Fibroblast of pulmonary artery (primary cell): ENCODE results near the gene AURKA.

Experiments used
- DNase-seq: peaks from one replicate; pipeline ENCODE4 v3.0.0-alpha.2; 2010; ENCODE audit warnings: low read depth
- H3K4me3 ChIP-seq: replicated peaks from 2 replicates; pipeline ENCODE4 v1.5.1; 2011; ENCODE audit warnings: low read depth, mild to moderate bottlenecking, control low read depth, low read length, moderate library complexity
- TF ChIP-seq, protein P1 (sequence below): IDR thresholded peaks from 2 replicates; pipeline ENCODE4 v1.5.1; 2011; ENCODE audit warnings: mild to moderate bottlenecking, control low read depth, low read length, inconsistent platforms; ENCODE audit errors: missing control alignments

Gene AURKA

DNA sequence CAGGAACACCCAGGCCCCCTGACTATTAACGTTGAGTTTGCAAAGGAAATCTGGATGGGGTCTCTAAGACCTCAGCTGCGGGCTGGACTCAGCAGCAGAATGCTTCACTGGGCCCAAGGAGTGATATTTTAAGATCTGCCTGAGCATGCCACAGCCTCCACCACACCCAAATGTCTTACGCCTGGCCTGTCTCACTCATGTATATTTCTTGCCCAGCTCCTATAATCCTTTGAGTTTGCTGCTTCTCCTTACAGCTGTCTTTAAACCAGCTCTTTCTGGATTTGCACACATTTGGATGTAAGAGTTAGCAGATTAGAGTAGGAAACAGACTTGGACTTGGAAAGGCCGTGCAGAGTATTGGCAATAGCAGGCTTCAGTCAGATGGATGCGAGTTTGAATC lies 36.4 kb upstream of the AURKA start:
- DNase-seq, result no peak
- TF ChIP-seq, protein P1, sequence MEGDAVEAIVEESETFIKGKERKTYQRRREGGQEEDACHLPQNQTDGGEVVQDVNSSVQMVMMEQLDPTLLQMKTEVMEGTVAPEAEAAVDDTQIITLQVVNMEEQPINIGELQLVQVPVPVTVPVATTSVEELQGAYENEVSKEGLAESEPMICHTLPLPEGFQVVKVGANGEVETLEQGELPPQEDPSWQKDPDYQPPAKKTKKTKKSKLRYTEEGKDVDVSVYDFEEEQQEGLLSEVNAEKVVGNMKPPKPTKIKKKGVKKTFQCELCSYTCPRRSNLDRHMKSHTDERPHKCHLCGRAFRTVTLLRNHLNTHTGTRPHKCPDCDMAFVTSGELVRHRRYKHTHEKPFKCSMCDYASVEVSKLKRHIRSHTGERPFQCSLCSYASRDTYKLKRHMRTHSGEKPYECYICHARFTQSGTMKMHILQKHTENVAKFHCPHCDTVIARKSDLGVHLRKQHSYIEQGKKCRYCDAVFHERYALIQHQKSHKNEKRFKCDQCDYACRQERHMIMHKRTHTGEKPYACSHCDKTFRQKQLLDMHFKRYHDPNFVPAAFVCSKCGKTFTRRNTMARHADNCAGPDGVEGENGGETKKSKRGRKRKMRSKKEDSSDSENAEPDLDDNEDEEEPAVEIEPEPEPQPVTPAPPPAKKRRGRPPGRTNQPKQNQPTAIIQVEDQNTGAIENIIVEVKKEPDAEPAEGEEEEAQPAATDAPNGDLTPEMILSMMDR, result no peak
- H3K4me3 ChIP-seq, result no peak overlapping the region

DNA sequence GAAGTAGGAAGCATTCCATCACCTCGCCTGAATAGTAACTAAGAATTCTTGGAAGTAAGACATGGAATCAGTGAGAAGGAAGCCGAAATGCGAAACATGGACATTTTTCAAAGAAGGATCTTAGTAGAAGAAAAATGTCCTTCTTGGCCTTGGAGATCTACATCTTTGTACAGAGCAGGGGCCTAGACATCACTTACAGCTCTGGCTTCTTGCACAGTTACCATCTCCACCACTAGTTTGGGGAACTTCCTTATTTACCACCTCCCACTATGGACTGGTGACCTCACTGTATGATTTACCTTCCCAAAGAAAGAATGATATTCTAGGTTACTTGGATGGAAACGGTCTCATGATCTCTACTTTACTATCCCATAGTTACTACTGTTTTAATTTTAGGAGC lies 35.8 kb upstream of the AURKA start:
- H3K4me3 ChIP-seq, result no peak overlapping the region
- TF ChIP-seq, protein P1, result no peak
- DNase-seq, result no peak

DNA sequence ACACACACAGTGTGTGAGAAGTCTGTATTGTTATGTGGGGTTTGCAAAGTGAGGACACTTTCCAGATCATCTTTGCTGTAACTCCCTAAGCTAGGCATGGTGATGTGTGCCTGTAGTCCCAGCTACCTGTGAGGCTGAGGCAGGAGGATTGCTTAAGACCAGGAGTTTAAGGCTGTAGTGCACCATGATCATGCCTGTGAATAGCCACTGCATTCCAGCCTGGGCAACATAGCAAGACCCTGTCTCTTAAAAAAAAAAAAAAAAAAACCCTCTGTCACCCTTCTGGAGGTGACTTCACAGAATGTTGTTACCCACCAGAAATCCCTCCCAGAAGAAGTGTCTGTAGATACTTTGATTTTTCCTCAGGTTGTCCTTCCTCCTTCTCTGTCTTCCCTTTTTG lies 34.9 kb upstream of the AURKA start:
- TF ChIP-seq, protein P1, result no peak
- DNase-seq, result no peak
- H3K4me3 ChIP-seq, result no peak overlapping the region

DNA sequence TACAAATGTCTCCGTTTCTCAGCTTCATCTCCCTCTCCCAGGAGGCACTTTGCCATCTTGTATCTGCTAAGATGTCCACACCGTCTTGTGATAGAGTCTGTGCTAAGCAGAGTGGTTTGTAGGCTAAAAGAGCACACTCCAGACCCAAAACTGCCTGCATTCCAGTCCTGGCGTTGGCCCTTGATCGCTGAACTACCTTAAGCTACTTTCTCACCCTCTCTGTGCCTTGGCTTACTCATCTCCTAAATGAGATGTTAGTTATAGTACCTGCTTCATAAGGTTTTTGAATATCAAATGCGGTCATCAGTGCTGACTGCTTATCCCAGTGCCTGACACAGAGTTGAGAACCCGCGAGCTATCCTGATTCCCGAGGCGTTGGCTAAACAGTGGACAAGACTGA lies 34.0 kb upstream of the AURKA start:
- H3K4me3 ChIP-seq, result no peak overlapping the region
- no peak for DNase-seq
- TF ChIP-seq, protein P1, result no peak

DNA sequence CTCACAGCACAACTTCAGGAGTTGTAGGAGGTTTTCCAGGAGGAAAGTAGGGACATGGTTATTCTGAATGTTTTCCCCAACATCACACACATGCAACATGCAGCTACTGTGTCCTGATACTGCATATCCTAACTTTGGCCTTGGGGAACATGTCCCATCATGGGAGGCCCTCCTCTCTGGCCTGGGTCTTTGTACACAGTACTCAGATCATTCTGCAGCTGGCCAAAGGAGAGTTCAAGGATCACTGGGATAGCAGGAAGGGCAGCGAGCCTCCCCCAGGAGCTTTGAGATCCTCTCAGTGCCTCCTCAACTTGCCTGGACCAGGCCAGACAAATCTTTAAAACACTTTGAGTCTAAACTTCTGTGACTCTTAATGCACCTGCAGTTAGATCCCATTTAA lies 32.9 kb upstream of the AURKA start:
- DNase-seq, result no peak
- TF ChIP-seq, protein P1, result no peak
- H3K4me3 ChIP-seq, result no peak overlapping the region

DNA sequence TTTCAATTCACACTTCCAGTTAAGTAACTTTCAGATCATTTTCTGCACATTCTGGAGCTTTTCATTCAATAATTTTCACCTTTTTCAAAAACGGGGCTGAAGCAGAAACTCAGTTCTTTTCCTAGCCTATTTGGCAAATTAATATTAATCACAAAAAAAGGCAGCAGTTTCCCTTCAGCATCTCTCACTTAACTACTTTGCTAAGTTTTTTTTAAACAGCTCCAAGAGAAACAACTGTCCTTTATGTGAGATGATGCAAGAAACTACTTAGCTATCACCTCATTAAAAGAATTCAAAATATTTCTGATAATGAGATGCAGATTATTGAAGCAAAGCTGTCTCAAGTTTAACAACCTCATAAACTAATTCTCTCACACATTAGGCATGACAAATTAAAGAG lies 31.9 kb upstream of the AURKA start:
- H3K4me3 ChIP-seq, result no peak overlapping the region
- DNase-seq, result no peak
- TF ChIP-seq, protein P1, result no peak

DNA sequence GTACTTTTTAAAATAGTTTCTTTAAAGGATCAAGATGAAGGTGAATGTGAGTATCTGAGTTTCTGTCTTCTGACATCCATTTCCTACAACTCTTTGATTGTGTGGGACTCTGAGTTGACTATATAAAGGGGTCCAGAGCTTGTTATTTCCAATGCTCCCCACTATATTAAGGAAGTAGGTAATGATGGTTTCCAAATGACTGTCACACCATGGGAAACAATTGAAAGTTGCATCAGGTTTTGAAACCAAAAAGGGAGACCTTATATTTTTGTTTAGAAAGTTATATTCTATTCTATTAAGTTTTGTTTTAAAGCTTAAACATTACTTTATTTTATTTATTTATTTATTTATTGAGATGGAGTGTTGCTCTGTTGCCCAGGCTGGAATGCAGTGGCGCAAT lies 31.2 kb upstream of the AURKA start:
- TF ChIP-seq, protein P1, result no peak
- no peak for DNase-seq
- no peak overlapping the region for H3K4me3 ChIP-seq
